ENCODE results near the gene TMEM185A. TPM values are rescaled to one million over a fixed set of nuclear protein-coding genes. Genes with fewer than 3 reads are reported as not detected.

Gene TMEM185A
- total RNA-seq, 1 experiment from 2014 or later: 23.6 TPM

GRCh38 chrX:149641432-149641831 lies 9.8 kb upstream of the TMEM185A start:
- Histone ChIP-seq H4K8ac (replicated peaks; ENCODE audit: insufficient read length, low read depth, low read length) (no peak overlapping the region), H3K4me1 (ENCODE audit: insufficient read depth, low read length) (no peaks in the 10 kb centered on the region), H4K91ac (ENCODE audit: insufficient read length, low read depth, low read length) (no peak overlapping the region), H3K79me1 (ENCODE audit: insufficient read depth, low read depth, low read length, poor library complexity, severe bottlenecking) (no peaks in the 10 kb centered on the region), H2BK120ac (ENCODE audit: low read depth, low read length, poor library complexity, severe bottlenecking) (no peak overlapping the region), H2BK15ac (ENCODE audit: low read depth, low read length) (no peak overlapping the region), H3K23ac (ENCODE audit: insufficient read length, low read depth, low read length) (no peak overlapping the region), H3K79me2 (ENCODE audit: insufficient read depth, low read length) (no peaks in the 10 kb centered on the region), H3T11ph (ENCODE audit: low read length) (no peak overlapping the region), H2BK20ac (ENCODE audit: low read depth, low read length, poor library complexity, severe bottlenecking) (no peak overlapping the region), H3K9ac (ENCODE audit: extremely low read depth, insufficient read length, low read length) (no peak overlapping the region), H3K18ac (ENCODE audit: insufficient read length, low read depth, low read length) (no peak overlapping the region), H4K20me1 (ENCODE audit: control insufficient read depth, insufficient read depth, insufficient read length) (no peaks in the 10 kb centered on the region), H3K9me3 (ENCODE audit: control insufficient read depth, low read depth, low read length) (peaks cover 22% of the 10 kb centered on the region), H2BK12ac (ENCODE audit: insufficient read length, low read depth, low read length) (no peak overlapping the region), H3K4me2 (ENCODE audit: insufficient read depth, insufficient read length, low read length) (no peak overlapping the region), H2BK5ac (ENCODE audit: insufficient read length, low read length) (no peak overlapping the region), H3K56ac (ENCODE audit: insufficient read length, low read depth, low read length) (no peak overlapping the region), H3K27me3 (ENCODE audit: insufficient read depth, low read length) (no peaks in the 10 kb centered on the region), H2AK5ac (ENCODE audit: insufficient read length, low read length) (no peak overlapping the region), H3K23me2 (ENCODE audit: insufficient read length, low read depth, low read length, poor library complexity, severe bottlenecking) (no peaks in the 10 kb centered on the region), H4K5ac (ENCODE audit: insufficient read length, low read depth, low read length) (no peak overlapping the region), H2AFZ (ENCODE audit: low read length) (no peak overlapping the region), H3K14ac (ENCODE audit: insufficient read depth, low read length) (no peak overlapping the region), H3K27ac (ENCODE audit: insufficient read length, low read depth, low read length) (no peak overlapping the region), H3K4ac (ENCODE audit: low read depth, low read length) (no peak overlapping the region)
- no CpG with 5 or more reads among the region's 3 CpGs for WGBS (ENCODE audit: extremely low coverage, insufficient read length, low lambda C conversion rate)
- no peak for DNase-seq
- Mint-ChIP-seq H3K9me3 (peaks cover 60 to 67% of the 10 kb centered on the region in 2 experiments), H3K4me3 (no peak overlapping the region), H3K27me3 (ENCODE audit: low read depth) (peaks cover 6% of the 10 kb centered on the region), H3K36me3 (ENCODE audit: insufficient read depth in 1 of 3, low read depth in 3 of 3) (no peaks in the 10 kb centered on the region; a peak in 2 of 7 replicates), H3K27ac (no peak overlapping the region), H3K4me1 (no peaks in the 10 kb centered on the region)
- TF ChIP-seq CTCF (conservative IDR thresholded peaks at IDR 0.05): no peak
